IMR-90 (cell line): ENCODE results near the gene OR1L1. TPM values are rescaled to one million over a fixed set of nuclear protein-coding genes. Genes with fewer than 3 reads are reported as not detected.

Source experiments
- ATAC-seq: fragments of 200-7000 bp; cut with Tn5 transposase; 2 replicates; pipeline ENCODE4 v1.9.1; 2020; ENCODE audit warnings: low read depth, mild to moderate bottlenecking, moderate library complexity
- BruUV-seq: library from RNA; stranded (reverse); fragments of 400-500 nt; replicated peaks from 2 replicates; lab custom pipeline; 2021; lab: Mats Ljungman, UMichigan
- CTCF ChIA-PET: fragments of 300-600 bp; formaldehyde crosslinking; extraction: SDS; loops from one replicate; lab custom pipeline; 2021; ENCODE audit warnings: antibody characterized with exemption; lab: Yijun Ruan, JAX
- POLR2A ChIA-PET: fragments of 300-600 bp; sonication (Branson Sonifier 250); formaldehyde crosslinking; loops from one replicate; lab custom pipeline; 2022; ENCODE audit warnings: antibody characterized with exemption; ENCODE audit not compliant: unreplicated experiment; lab: Charles Lee
- DNase-seq: peaks from one replicate; pipeline ENCODE4 v3.0.0; 2013
- H2AFZ ChIP-seq: replicated peaks from 2 replicates; pipeline ENCODE3; 2013; ENCODE audit warnings: low read length, mild to moderate bottlenecking; ENCODE audit not compliant: poor library complexity
- H2AK5ac ChIP-seq: 2 replicates; pipeline ENCODE4 v1.6.1; 2013; ENCODE audit warnings: low read depth, low read length, inconsistent platforms
- H2AK9ac ChIP-seq: replicated peaks from 2 replicates; pipeline ENCODE3; 2013; ENCODE audit warnings: mild to moderate bottlenecking, low read depth, low read length, moderate library complexity; ENCODE audit not compliant: poor library complexity
- H2BK120ac ChIP-seq: 2 replicates; pipeline ENCODE4 v1.6.1; 2013; ENCODE audit warnings: low read depth, low read length, inconsistent platforms
- H2BK15ac ChIP-seq: 3 replicates; pipeline ENCODE4 v1.6.1; 2013; ENCODE audit warnings: low read depth, low read length, inconsistent platforms
- H2BK20ac ChIP-seq: 2 replicates; pipeline ENCODE4 v1.6.1; 2013; ENCODE audit warnings: low read depth, mild to moderate bottlenecking, inconsistent platforms, low read length, moderate library complexity
- H2BK5ac ChIP-seq: 2 replicates; pipeline ENCODE4 v1.6.1; 2013; ENCODE audit warnings: mild to moderate bottlenecking, low read depth, low read length, inconsistent platforms; ENCODE audit not compliant: poor library complexity, severe bottlenecking
- H3K14ac ChIP-seq: replicated peaks from 2 replicates; pipeline ENCODE4 v1.6.1; 2013; ENCODE audit warnings: low read depth, low read length, inconsistent platforms
- H3K18ac ChIP-seq: 2 replicates; pipeline ENCODE4 v1.6.1; 2013; ENCODE audit warnings: low read depth, low read length, control low read depth
- H3K23ac ChIP-seq: 2 replicates; pipeline ENCODE4 v1.6.1; 2013; ENCODE audit warnings: low read depth, low read length, inconsistent platforms
- H3K27ac ChIP-seq: 2 replicates; pipeline ENCODE4 v1.5.1; 2013; ENCODE audit warnings: mild to moderate bottlenecking, control low read depth, low read length; ENCODE audit not compliant: insufficient read depth
- H3K27me3 ChIP-seq: 2 replicates; pipeline ENCODE4 v1.6.1; 2013; ENCODE audit warnings: low read length; ENCODE audit not compliant: control insufficient read depth, insufficient read depth
- H3K36me3 ChIP-seq: 2 replicates; pipeline ENCODE4 v1.6.1; 2013; ENCODE audit warnings: low read length, mixed read lengths; ENCODE audit not compliant: control insufficient read depth, insufficient read depth
- H3K4ac ChIP-seq: 2 replicates; pipeline ENCODE4 v1.6.1; 2013; ENCODE audit warnings: low read depth, low read length, inconsistent platforms
- H3K4me1 ChIP-seq: 2 replicates; pipeline ENCODE4 v1.6.1; 2013; ENCODE audit warnings: low read length, mixed read lengths; ENCODE audit not compliant: control insufficient read depth, insufficient read depth
- H3K4me2 ChIP-seq: 2 replicates; pipeline ENCODE4 v1.6.1; 2013; ENCODE audit warnings: low read depth, mild to moderate bottlenecking, control low read depth, low read length, moderate library complexity
- H3K4me3 ChIP-seq: 2 replicates; pipeline ENCODE4 v1.5.1; 2013; ENCODE audit warnings: low read depth, mild to moderate bottlenecking, control low read depth, low read length, moderate library complexity; ENCODE audit not compliant: insufficient read depth
- H3K56ac ChIP-seq: 2 replicates; pipeline ENCODE4 v1.6.1; 2013; ENCODE audit warnings: low read length, inconsistent platforms; ENCODE audit not compliant: insufficient read depth; ENCODE audit errors: extremely low read depth
- H3K79me1 ChIP-seq, 2 experiments: 2 replicates each; pipeline ENCODE4 v1.6.1; 2013; ENCODE audit warnings: low read length in 2 of 2, inconsistent platforms in 1 of 2, low read depth in 1 of 2
- H3K9ac ChIP-seq: 2 replicates; pipeline ENCODE4 v1.6.1; 2013; ENCODE audit warnings: low read depth, low read length, control low read depth
- H3K9me1 ChIP-seq: 2 replicates; pipeline ENCODE4 v1.6.1; 2013; ENCODE audit warnings: low read length, inconsistent platforms; ENCODE audit not compliant: insufficient read depth
- H3K9me3 ChIP-seq: 2 replicates; pipeline ENCODE4 v1.6.1; 2013; ENCODE audit warnings: low read length; ENCODE audit not compliant: control insufficient read depth, insufficient read depth
- H4K20me1 ChIP-seq: 2 replicates; pipeline ENCODE4 v1.6.1; 2013; ENCODE audit warnings: low read length, inconsistent platforms; ENCODE audit not compliant: insufficient read depth
- H4K5ac ChIP-seq: 2 replicates; pipeline ENCODE4 v1.6.1; 2013; ENCODE audit warnings: mild to moderate bottlenecking, low read depth, low read length, control low read depth
- H4K8ac ChIP-seq, 2 experiments: 2 replicates each; pipeline ENCODE4 v1.6.1; 2013; ENCODE audit warnings: low read depth in 2 of 2, low read length in 2 of 2, control low read depth in 1 of 2, inconsistent platforms in 1 of 2
- H4K91ac ChIP-seq: 2 replicates; pipeline ENCODE4 v1.6.1; 2013; ENCODE audit warnings: low read depth, low read length, inconsistent platforms; ENCODE audit not compliant: insufficient read depth
- CEBPB ChIP-seq: IDR thresholded peaks from 2 replicates; pipeline ENCODE4 v1.6.1; 2012; ENCODE audit warnings: low read depth, low read length, improper control_type of control experiment
- CHD1 ChIP-seq: IDR thresholded peaks from 2 replicates; pipeline ENCODE4 v1.6.1; 2012; ENCODE audit warnings: low read depth, low read length, improper control_type of control experiment
- ELK1 ChIP-seq: fragments of 150-350 bp; IDR thresholded peaks from 2 replicates; pipeline ENCODE4 v1.6.1; 2016; ENCODE audit warnings: low read depth, mild to moderate bottlenecking, low read length, moderate library complexity, borderline replicate concordance
- MAZ ChIP-seq: IDR thresholded peaks from 2 replicates; pipeline ENCODE4 v1.6.1; 2012; ENCODE audit warnings: low read depth, mild to moderate bottlenecking, low read length, improper control_type of control experiment, moderate library complexity, borderline replicate concordance
- RCOR1 ChIP-seq: IDR thresholded peaks from 2 replicates; pipeline ENCODE4 v1.6.1; 2012; ENCODE audit warnings: mild to moderate bottlenecking, low read length, improper control_type of control experiment; ENCODE audit not compliant: insufficient replicate concordance
- SMC3 ChIP-seq: fragments of 150-350 bp; IDR thresholded peaks from 2 replicates; pipeline ENCODE4 v1.6.1; 2016; ENCODE audit warnings: low read depth, mild to moderate bottlenecking, antibody characterized with exemption, low read length, moderate library complexity
- WGBS, 2 experiments: methylation state at CpG; one replicate each; pipeline versions ENCODE4 v1.1.5 to v1.1.7; 2013; ENCODE audit warnings: missing lambda C conversion rate in 2 of 2; ENCODE audit not compliant: insufficient read length in 1 of 2; ENCODE audit errors: extremely low coverage in 2 of 2; 5-methylcytosine and 5-hydroxymethylcytosine counted together
- dilution Hi-C: fragments of 300-500 bp; cut with HindIII; formaldehyde crosslinking; loops from one replicate; pipeline ENCODE4 v1.14.3; 2018; ENCODE audit warnings: low sequenced_read_pairs; ENCODE audit not compliant: unreplicated experiment
- in situ Hi-C: fragments of 300-500 bp; cut with MboI; formaldehyde crosslinking; loops from 3 replicates; pipeline ENCODE4 v1.14.3; 2019; ENCODE audit warnings: low sequenced_read_pairs, inconsistent platforms, mixed read lengths
- intact Hi-C: fragments of 100-400 bp; cut with micrococcal nuclease; formaldehyde crosslinking; loops from 2 replicates; pipeline ENCODE4 v1.10.0; 2022
- polyA plus RNA-seq, 3 experiments: library from polyadenylated mRNA; depleted of rRNA; stranded (reverse); fragments of >200 nt; gene quantifications; 2 replicates each; pipeline ENCODE4 v1.2.3, GENCODE V29; 2012; ENCODE audit warnings: low replicate concordance in 1 of 3
- total RNA-seq: library from RNA; depleted of rRNA; stranded (reverse); fragments of >200 nt; gene quantifications from 2 replicates; pipeline ENCODE4 v1.2.3, GENCODE V29; 2012

OR1L1 gene
- total and polyA plus RNA-seq, 2 of the 4 experiments (the other 2 are of a cell fraction), result not detected

- in situ Hi-C loops, result no loop called here
- no peak overlapping the region for H3K4me3 ChIP-seq
- 25% methylated on average over 1 of the region's 2 CpGs; no CpG with 5 or more reads in 1 of the 2 experiments for WGBS, 2 experiments
- no peaks in the 10 kb centered on the region for H3K9me1 ChIP-seq
- H3K18ac ChIP-seq, result no peak overlapping the region
- H3K9ac ChIP-seq, result no peak overlapping the region
- no peak overlapping the region for H3K23ac ChIP-seq
- H3K79me1 ChIP-seq, result no peaks in the 10 kb centered on the region
- H4K91ac ChIP-seq, result no peak overlapping the region
- no peak for ATAC-seq
- H3K9me3 ChIP-seq, result peaks cover 6% of the 10 kb centered on the region
- H3K27ac ChIP-seq, result no peak overlapping the region
- TF ChIP-seq SMC3, result no peak
- no peak for TF ChIP-seq CEBPB
- no peak for TF ChIP-seq CHD1
- no peak for TF ChIP-seq MAZ
- no peak for TF ChIP-seq RCOR1
- no peak for TF ChIP-seq ELK1
- dilution Hi-C loops, result no loop called here
- intact Hi-C loops, result no loop called here
- H2BK15ac ChIP-seq, result no peak overlapping the region
- no peaks in the 10 kb centered on the region for H3K36me3 ChIP-seq
- H4K8ac ChIP-seq, result no peak overlapping the region
- H3K27me3 ChIP-seq, result peaks cover 3% of the 10 kb centered on the region; the same call in 1 of the 2 replicates
- H2AFZ ChIP-seq, result no peak overlapping the region
- ChIA-PET POLR2A (no interaction called here), CTCF (no interaction called here)
- H3K14ac ChIP-seq, result no peak overlapping the region
- no peak overlapping the region for H2AK9ac ChIP-seq
- BruUV-seq, result no TSS peak
- no peak overlapping the region for H2BK120ac ChIP-seq
- H2BK20ac ChIP-seq, result no peak overlapping the region
- H3K4me1 ChIP-seq, result no peaks in the 10 kb centered on the region
- no peak overlapping the region for H2AK5ac ChIP-seq
- no peaks in the 10 kb centered on the region for H4K20me1 ChIP-seq
- no peak overlapping the region for H3K4ac ChIP-seq
- no peak overlapping the region for H4K5ac ChIP-seq
- no peak overlapping the region for H3K4me2 ChIP-seq
- DNase-seq, result no peak
- no peak overlapping the region for H2BK5ac ChIP-seq
- H3K56ac ChIP-seq, result no peak overlapping the region
These were observed 11.0 kb downstream of the OR1L1 start for GRCh38 chr9:122672481-122672880.
